Fibroblast of peridontal ligament (primary cell): Measurements from ENCODE around the gene HOXB6.

Experiments used
- DNase-seq: peaks from one replicate; pipeline ENCODE4 v3.0.0-alpha.2; 2010; ENCODE audit errors: extremely low read depth

The HOXB6 gene

DNA sequence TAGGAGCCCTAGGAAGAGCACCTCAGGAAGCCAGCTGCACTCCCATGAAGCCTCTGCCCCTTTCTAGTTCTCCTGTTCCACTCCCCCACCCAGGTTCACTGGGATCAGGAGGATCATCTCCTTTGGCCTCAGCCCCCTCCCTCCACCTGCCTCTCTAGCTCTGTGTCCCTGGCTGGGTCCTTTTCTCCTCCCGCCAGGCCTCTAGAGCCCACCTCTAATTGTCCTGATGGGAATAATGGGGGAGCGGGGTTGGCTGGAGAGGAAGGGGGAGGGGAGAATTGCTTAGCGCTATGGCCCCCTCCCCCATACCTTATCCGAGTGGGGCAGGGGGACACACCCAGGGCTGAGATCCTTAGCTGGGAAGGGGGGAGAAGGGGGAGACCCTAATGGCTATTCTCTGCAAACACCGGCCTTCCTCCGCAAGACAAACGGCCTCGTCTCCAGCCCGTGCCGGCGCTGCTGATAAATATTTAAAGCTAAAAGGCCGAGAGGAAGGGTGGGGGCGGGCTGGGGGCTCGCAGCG is 5.0 kb upstream of the HOXB6 start:
- no peak for DNase-seq

DNA sequence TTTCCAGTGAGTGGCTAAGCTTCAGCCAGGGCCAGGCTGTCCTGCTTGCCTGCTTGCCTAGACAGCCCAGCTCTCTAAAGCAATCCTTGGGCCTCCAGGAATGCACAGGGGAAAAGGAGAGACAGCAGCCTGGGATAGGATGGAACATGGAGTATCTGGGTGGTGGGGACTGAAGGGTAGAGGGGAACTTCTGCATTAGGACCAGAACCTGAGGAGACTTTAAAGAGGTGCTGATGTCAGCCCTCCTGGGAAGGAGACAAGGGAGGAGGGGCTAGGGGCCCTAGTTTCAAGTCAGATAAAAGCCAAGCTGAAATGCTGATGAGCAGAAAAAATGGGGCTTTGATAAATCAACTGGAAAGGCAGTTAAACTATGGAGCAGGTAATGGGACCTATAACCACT is 4.2 kb upstream of the HOXB6 start:
- DNase-seq, result no peak

DNA sequence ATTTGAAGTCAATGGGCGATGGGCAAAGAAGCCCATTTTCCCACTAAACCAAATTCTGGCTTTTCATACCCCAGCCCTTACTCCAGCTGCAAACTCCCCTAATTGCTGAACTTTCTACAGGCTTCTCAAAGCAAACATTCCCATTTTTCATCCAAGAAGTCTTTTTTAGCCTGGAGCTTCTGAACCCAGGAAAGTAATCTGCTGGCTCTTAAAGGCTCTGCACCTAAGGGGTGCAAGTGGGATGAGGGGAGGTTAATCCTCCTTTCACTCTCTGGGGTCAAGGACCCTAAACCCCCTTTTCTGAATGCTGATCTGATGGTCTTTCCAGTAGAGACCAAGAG is 3.7 kb upstream of the HOXB6 start:
- no peak for DNase-seq

DNA sequence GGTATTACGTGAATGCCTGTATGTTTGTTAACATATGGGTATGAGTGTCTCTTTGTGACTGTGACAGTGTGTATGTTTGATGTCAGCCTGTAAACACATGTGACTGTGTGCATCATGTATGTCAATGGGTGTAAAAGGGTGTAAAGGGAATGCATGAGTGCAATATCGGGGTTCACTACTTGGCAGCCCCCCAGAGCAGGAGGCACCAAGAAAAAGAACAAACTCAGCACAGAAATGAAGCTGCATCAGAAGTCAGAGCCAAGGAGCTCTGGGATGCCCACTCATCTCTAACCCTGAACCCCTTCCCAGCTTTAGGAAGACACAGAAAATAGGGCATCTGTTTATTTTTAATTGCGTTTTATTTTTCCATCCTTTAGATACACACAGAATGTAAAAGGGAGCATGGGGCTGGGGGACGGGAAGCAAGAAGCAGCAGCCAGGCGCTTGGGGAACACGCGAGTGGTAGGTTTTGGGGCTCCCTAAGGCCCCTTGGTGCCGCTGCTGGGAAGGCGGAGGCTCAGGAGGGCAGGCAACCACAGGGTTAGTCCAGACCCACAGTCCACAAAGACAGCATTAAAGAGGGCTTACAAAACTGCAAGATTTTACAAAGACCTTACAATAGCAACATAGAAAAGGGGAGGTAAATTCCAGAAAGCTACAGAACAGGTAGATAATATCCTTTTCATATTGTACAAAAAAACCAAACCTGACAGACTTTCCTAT is 2.3 kb upstream of the HOXB6 start:
- no peak for DNase-seq

DNA sequence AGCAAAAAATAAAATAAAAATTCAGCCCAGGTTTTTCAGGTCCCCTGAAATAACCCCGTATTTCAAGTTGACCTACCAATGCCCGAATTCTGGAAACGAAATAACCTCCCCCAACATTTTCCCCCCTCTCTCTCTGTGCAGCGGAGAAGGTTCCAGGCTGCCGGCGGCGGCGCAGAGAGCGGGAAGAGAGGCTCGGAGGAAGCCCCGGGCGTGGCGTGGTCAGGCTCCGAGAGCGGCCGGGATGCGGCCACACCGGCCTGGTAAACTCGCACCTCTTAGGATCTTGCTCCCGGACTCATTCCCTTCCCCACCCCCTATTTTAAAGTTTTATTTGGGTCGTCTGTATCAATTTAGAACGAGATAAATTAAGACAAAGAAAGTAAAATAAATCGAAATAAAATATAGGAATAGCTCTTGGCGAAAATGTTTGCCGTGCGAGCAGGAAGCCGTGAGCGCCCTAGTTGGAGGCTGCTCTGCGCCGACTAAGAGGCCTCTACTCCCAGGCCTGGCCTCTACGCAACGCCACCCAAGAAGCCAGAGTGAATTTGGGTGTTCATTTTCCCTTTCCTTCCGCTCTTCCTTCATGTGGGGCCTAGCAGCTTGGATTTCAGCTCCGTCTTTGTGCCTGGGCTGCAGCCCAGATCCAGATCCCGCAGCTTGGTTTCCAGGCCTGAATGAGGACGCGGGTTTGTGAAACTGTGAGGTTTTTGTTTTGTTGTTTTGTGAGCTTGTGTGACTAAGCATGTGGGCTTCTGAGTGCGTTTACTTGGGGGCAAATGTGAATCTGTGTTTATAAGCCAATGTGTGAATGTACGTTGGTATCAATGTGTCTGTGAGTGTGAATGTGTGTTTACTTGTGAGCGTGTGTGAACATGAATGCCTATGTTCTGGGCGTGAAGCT is 1.5 kb upstream of the HOXB6 start:
- DNase-seq, result no peak

DNA sequence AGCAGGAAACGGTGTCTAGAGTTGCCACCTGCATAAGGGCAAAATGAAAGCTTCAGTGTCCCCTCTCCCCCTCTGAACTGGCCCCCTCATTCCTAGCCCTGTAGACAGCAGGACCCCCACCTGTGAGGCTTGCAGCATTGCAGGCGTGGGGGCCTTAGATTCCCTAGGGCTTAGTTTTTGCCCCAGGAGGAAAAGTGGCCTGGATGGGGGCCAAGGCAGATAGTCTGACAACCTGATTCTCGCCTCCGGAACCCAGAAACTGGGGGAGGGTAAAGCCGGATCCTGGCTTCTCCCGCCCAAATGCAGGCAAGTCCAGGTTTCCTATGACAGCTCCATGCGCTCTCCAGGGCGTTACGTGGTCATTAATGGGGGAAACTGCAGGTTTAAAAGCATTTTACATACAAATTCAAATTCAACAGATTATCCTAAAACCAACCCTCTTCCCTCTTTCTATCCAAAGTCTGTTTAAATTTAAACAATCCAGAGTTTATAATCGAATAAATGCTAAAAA is 678 bp upstream of the HOXB6 start:
- no peak for DNase-seq

GRCh38 chr17:48603959-48604769 is 622 bp downstream of the HOXB6 start:
- DNase-seq, result no peak

DNA sequence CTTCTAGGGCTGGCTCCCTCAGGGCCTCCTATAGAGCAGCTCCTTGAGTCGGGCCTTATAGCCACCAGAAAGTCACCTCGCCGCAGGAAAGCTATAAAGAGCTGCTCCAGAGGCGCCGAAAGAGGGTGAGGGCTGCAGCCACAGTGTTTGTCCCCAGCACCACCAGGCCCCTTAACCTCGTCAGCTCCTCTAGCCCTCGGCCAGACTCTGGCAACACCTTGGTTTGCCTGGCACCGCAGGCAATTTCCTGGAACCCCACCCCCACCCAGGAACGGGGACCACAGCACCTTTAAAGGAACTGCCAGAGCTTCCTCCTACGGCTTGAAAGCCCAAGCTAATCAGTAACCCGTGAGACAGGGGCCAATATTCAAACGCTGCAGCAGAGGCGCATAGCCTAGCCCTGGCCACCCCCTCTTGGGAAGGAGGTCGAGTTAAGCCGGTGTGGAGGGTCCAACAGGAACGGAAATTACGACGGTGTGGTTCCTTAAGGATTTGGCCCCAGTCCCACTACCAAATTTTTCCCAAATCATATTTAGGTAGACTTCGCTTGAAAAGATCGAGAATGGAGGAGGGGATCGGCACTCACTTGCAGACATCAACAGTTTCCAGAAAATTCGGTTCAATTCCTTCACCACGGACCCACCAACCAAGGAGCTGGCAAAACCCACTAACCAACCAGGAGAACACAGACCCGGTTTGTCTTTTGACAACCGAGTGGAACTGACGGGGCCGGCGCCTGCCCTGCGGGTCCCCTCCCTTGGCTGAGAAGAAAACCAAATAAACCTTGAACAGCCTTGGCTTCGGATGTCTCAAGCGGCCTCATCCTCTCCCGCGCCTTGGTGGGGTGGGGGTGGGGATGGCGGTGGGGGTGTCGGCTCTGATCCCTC is 3.0 kb downstream of the HOXB6 start:
- no peak for DNase-seq

DNA sequence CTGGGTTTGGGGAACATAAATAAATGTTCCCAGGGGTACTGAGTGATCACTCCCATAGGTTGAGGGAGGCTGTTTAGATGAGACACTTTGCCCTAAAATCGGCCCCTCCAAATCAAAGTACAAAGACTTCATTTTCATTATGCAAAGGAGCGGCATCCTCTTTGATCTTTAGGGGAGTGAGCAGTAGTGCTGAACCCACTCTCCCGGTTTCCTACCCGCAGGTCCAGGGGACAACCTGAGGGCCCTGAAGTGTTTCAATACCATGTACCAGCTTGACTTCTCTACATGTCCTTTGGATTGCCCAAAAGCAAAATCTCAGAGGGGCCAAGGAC is 3.6 kb downstream of the HOXB6 start:
- no peak for DNase-seq

- DNase-seq, result no peak
Observed at GRCh38 chr17:48600244-48601098, 4.3 kb downstream of the HOXB6 start.

GRCh38 chr17:48599354-48599753 is 5.4 kb downstream of the HOXB6 start:
- no peak for DNase-seq

DNA sequence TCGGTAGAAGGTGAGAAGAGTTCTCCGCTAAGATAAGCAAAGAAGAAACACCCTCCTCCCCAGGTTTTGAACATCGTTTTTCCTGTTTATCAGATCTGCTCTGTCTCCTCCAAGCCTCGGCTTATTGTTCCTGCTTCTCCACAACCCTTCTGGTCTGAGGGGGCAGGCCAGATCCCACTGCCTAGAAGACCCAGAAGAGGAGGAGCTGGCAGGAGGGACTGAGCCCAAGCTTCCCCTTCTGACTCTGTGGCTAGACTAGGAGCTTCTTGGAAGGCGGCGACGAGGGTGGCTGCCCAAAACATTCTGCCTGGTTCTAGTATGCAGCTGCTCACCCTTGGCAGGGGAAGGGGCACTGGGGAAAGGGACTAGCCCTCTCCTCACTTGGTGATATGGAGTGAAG is 6.0 kb downstream of the HOXB6 start:
- no peak for DNase-seq

GRCh38 chr17:48597778-48598631 is 6.8 kb downstream of the HOXB6 start:
- DNase-seq, result no peak

- DNase-seq, result no peak
Observed at GRCh38 chr17:48597528-48597777, 7.3 kb downstream of the HOXB6 start.

- DNase-seq, result no peak
Observed at GRCh38 chr17:48596735-48597527, 7.9 kb downstream of the HOXB6 start.

DNA sequence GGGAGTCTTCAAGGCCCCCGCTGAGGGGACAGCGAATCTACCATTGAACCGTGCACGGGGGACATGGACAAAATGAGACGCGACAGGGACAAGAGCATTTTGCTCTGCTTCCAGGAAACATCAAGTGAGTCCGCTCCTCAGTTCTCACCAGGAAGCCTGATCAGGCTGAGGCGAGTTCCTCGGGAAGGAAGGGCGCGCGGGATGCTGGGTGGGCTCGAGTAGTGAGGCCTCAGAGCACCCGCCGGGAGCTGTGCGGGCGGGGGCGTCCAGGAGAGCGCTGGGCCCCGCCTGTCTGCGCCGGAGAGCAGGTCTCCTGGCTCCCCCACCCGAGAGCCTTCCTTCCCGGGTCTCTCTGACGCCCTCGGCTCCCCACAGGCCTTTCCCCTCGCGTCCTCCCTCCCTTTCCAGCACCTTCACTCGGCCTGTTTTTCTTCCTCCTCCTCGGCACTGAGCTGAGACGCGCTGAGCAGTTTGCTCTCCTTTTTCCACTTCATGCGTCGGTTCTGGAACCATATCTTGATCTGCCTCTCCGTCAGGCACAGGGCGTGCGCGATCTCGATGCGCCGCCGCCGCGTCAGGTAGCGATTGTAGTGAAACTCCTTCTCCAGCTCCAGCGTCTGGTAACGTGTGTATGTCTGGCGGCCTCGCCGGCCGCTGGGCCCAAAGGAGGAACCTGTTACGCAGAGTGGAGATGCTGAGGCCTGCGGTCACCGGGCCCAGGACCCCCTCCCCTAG is 8.6 kb downstream of the HOXB6 start:
- no peak for DNase-seq

DNA sequence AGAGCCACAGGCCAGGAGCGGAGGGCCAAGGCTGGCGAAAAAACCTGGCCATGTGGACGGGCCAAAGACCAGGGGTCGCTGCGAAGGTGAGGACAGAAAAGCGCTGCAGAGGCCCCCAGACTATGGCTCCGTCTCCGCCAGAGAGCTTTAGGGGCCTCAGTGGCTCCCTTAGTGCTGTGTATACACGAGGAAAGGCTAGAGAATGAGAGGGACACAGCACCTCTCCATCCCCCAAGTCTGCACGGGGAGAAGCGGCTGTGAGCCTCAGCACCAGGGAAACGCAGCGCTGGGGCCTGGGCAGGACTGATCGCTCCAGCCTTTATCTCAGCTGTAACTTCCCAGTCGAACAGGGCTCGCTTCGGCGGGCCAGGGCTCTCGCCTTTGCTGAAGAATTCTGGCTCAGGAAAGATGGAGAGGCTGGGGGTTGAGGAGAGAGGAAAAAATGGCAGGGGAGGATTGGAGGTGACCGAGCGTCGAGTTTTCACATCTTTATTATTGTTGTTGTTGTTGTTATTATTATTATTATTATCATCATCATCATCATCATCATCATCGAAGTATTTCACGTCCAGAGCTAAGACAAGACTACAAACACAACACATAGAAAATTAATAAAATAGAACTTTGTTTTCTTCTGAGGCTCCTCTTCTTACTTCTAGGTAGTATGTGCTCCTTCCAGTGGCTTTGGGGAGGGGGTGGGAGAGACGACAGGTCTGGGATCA is 9.3 kb downstream of the HOXB6 start:
- DNase-seq, result no peak
